GM18526 (cell line): ENCODE data around the gene DLGAP1.

Experiments
- POLR2A ChIP-seq: IDR thresholded peaks from 3 replicates; pipeline ENCODE4 v1.6.1; 2011; ENCODE audit not compliant: insufficient read length; ENCODE audit errors: extremely low read depth

DLGAP1 gene

DNA sequence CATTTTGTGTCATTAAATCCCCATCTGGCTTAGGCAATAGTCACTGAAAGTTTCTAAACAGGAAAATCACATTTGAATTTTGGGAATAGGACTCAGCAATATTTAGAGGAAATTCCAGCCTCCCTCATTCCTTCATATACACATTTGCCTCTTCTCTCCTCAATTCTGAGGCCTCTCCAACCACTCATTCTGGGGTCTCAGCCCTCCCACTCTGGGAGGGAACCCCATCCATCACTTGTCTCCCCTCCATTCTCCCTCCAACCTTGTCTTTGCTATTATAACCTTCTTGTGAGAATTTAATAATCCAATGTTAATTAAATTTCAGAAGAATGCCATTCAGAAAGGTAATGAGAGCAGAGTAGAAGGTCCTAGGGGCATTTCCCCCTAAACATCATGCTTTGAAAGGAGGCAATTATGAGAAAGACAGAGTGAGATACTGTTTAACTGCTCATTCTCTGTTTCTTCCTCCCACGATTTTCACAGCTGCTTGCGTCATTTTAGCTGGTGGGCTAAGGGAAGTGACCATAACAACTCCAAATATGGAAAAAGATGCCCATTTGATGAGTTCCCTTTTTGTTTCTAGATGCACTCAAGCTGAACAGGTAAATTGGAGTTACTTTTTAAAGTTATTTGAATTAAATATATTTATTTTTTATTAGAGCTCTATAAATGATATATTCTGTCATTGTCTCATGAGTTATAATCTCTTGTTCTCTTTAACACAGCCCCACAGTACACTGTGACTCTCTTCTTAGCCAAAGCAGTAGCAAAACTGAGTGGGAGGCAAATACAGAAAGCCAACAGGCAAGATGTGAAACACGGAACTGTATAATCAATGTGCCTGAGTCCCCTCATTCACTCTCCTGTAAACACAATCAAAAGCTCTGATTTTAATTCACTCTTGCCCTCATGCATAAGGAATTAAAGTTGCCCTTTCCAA, 135.1 kb downstream of the DLGAP1 start:
- TF ChIP-seq POLR2A, result no peak

- TF ChIP-seq POLR2A, result no peak
These were observed 136.8 kb downstream of the DLGAP1 start for GRCh38 chr18:4318311-4318710.

- TF ChIP-seq POLR2A, result no peak
These were observed 144.0 kb downstream of the DLGAP1 start for GRCh38 chr18:4311136-4311535.

- no peak for TF ChIP-seq POLR2A
These were observed 145.9 kb downstream of the DLGAP1 start for GRCh38 chr18:4309227-4309626.

GRCh38 chr18:4308576-4308975, 146.5 kb downstream of the DLGAP1 start:
- TF ChIP-seq POLR2A, result no peak

DNA sequence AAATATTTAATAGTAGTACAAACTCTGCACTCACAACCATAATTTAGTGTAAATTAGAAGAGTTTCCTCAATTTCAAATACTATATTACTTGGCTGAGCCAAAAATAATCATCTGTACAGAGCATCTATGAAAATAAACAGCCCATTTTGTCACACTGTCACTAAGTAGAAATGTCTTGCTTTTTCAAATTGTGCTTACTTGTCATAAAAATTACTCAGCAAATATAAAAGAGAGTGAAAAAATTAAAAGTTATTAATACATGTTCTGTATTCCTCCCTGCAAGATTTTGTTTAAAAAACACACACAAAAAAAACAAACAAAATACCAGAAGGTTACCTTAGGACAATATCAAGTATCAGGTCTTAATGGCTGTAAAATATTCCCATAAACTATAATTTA, 155.7 kb downstream of the DLGAP1 start:
- no peak for TF ChIP-seq POLR2A

DNA sequence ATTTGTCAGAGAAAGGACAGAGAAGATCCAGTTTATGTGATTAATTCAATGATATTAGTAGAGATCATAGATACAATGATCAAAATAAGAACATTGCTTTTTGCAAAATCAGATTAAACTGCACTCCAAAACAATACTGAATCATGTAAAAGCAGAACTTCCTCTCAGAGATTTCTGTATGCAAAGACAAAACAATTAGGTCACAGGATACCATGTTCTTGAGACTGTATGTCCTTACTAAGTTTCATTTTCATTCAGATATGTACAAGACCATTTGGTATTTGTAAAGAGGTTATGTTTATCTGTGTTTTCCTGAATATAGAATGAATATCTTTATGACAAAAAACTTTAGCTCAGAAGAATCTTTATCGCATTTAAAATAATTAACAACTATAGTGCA, 161.8 kb downstream of the DLGAP1 start:
- TF ChIP-seq POLR2A, result no peak

DNA sequence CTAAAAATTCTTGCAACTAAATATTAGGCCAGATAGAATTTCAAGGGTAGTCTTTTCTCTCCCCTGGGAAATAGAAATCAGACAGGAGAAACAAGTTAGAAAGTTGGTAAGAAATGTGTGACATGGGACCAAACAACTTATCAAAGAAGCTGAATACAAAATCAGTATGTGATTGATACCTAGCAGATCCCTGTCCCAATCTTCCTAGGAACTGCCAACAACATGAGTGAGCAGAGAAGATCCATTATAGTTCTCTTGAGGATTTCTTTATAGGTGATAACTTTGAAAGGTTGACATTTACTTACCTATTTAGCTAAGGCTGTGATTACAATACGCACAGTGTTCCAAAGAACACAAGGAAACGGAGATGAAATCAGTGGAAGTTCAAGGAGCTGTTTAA, 162.4 kb downstream of the DLGAP1 start:
- TF ChIP-seq POLR2A, result no peak

- TF ChIP-seq POLR2A, result no peak
These were observed 168.9 kb downstream of the DLGAP1 start for GRCh38 chr18:4286256-4286655.

DNA sequence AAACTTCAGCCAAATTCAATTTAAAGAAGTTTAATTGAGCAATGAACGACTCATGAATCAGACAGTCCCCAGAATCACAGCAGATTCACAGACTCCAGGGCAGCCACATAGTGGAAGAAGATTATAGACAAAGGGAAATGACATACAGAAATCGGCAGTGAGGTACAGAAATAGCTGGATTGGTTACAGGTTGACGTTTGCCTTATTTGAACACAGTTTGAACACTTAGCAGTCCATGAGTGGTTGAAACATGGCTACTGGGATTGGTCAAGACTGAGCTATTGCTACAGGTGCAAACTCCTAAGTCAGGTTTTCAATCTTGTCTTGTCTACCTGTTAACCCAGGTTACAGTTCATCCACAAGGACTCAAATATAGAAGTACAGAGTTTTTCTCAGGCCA, 169.6 kb downstream of the DLGAP1 start:
- TF ChIP-seq POLR2A, result no peak

- TF ChIP-seq POLR2A, result no peak
These were observed 170.6 kb downstream of the DLGAP1 start for GRCh38 chr18:4284528-4284927.

DNA sequence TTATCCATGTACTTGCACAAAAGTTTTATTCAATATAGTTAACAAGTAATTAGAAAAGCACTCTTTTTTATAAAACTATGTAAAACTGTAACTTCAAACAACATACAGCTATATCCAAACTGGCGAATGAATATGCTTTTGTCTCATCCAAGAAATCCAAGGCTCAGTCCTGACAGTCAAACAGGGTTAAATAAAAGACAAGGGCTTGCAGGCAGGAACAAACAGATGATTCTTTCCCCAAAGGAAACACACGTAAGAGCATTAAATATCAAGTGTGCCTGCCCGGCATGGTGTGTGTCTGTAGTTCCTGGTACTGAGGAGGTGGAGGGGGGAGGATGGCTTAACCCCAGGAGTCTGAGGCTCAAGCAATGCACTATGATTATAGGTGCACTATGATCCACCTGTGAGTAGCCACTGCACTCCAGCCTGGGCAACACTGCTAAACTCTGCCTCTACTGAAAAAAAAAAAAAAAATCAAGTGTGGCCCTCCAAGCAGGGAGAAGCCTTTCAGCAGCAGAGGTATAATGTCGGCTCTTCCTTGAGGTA, 171.3 kb downstream of the DLGAP1 start:
- no peak for TF ChIP-seq POLR2A

- no peak for TF ChIP-seq POLR2A
These were observed 172.2 kb downstream of the DLGAP1 start for GRCh38 chr18:4282954-4283353.

- TF ChIP-seq POLR2A, result no peak
These were observed 178.0 kb downstream of the DLGAP1 start for GRCh38 chr18:4276953-4277585.

GRCh38 chr18:4271952-4272351, 183.2 kb downstream of the DLGAP1 start:
- no peak for TF ChIP-seq POLR2A

- no peak for TF ChIP-seq POLR2A
These were observed 184.1 kb downstream of the DLGAP1 start for GRCh38 chr18:4270988-4271387.
